GM12878 (cell line): ENCODE results near the gene MCTS1. TPM values are rescaled to one million over a fixed set of nuclear protein-coding genes. Genes with fewer than 3 reads are reported as not detected.
A peak's percentile ranks its signal among the peaks of the same experiment; 100 is the strongest.

Experiments used
- CBFB ChIP-seq: IDR thresholded peaks from 2 replicates; pipeline ENCODE4 v1.6.1; 2016; ENCODE audit warnings: antibody characterized with exemption, low read depth
- E2F8 ChIP-seq: fragments of 450-650 bp; IDR thresholded peaks from 2 replicates; pipeline ENCODE4 v1.6.1; 2018; ENCODE audit warnings: mild to moderate bottlenecking, low read depth, moderate library complexity; ENCODE audit not compliant: partially characterized antibody
- ESRRA ChIP-seq: IDR thresholded peaks from 2 replicates; pipeline ENCODE4 v1.6.1; 2012; ENCODE audit warnings: mild to moderate bottlenecking, low read length, improper control_type of control experiment
- EZH2 ChIP-seq: IDR thresholded peaks from 2 replicates; pipeline ENCODE4 v1.6.1; 2012; ENCODE audit warnings: low read depth, mild to moderate bottlenecking, control low read depth, inconsistent platforms, low read length, borderline replicate concordance; ENCODE audit not compliant: control insufficient read depth
- FOXM1 ChIP-seq: IDR thresholded peaks from 2 replicates; pipeline ENCODE4 v1.6.1; 2012; ENCODE audit warnings: low read depth, mild to moderate bottlenecking, inconsistent platforms, low read length, moderate library complexity
- NBN ChIP-seq: fragments of 450-650 bp; IDR thresholded peaks from 2 replicates; pipeline ENCODE4 v1.6.1; 2016
- NRF1 ChIP-seq: conservative IDR thresholded peaks from 2 replicates; pipeline ENCODE4 v1.6.1; 2011; ENCODE audit warnings: mild to moderate bottlenecking, low read depth, low read length, improper control_type of control experiment
- POLR2A ChIP-seq: IDR thresholded peaks from 2 replicates; pipeline ENCODE4 v1.6.1; 2011; ENCODE audit warnings: low read depth, mild to moderate bottlenecking, low read length
- POLR2AphosphoS5 ChIP-seq: IDR thresholded peaks from 2 replicates; pipeline ENCODE4 v1.6.1; 2011; ENCODE audit warnings: mild to moderate bottlenecking, low read length, inconsistent platforms
- RAD21 ChIP-seq: IDR thresholded peaks from 2 replicates; pipeline ENCODE4 v1.6.1; 2011; ENCODE audit warnings: mild to moderate bottlenecking, low read depth, low read length, moderate library complexity; ENCODE audit not compliant: insufficient read depth
- RBBP5 ChIP-seq: fragments of 200-600 bp; sonication (generic); conservative IDR thresholded peaks from 2 replicates; pipeline ENCODE4 v1.6.1; 2016
- STAT3 ChIP-seq: IDR thresholded peaks from 2 replicates; pipeline ENCODE4 v1.6.1; 2011; ENCODE audit warnings: low read depth, low read length, improper control_type of control experiment
- ZNF622 ChIP-seq: fragments of 450-650 bp; IDR thresholded peaks from 2 replicates; pipeline ENCODE4 v1.6.1; 2017; ENCODE audit warnings: mild to moderate bottlenecking, inconsistent platforms
- polyA plus RNA-seq, 11 experiments: library from polyadenylated mRNA; depleted of rRNA in 4 of 11; unstranded in 6 of 11; stranded (reverse) in 5 of 11; fragments of >200 nt; fragmentation: Nextera tagmentation in 4 of 11; fragmentation: Illumina TruSeq in 1 of 11; extraction: Ambion mirVana in 4 of 11; extraction: Trizol in 1 of 11; gene quantifications; 1 replicate in 1 of 11; 2 replicates in 10 of 11; pipeline versions ENCODE4 v1.2.1 to v1.2.3, GENCODE V29; 2011 to 2016; ENCODE audit warnings: inconsistent platforms in 2 of 11, missing spikeins in 2 of 11, low read depth in 1 of 11
- total RNA-seq, 4 experiments: library from RNA; depleted of rRNA in 3 of 4; stranded (reverse); fragments of >200 nt in 3 of 4; fragmentation: Illumina TruSeq in 1 of 4; extraction: Trizol in 1 of 4; gene quantifications; 2 replicates each; pipeline versions ENCODE4 v1.2.1 to v1.2.3, GENCODE V29; 2013 to 2021
- TF ChIP-seq, protein P1 (sequence below): fragments of 450-650 bp; IDR thresholded peaks from 2 replicates; pipeline ENCODE4 v1.6.1; 2017; ENCODE audit warnings: borderline replicate concordance
- TF ChIP-seq, protein P2 (sequence below): fragments of 450-650 bp; formaldehyde crosslinking; IDR thresholded peaks from 2 replicates; pipeline ENCODE4 v1.4.0; 2020; ENCODE audit warnings: mild to moderate bottlenecking, moderate library complexity

Gene MCTS1
- total and polyA plus RNA-seq, 10 of the 15 experiments (the other 5 are each of a cell fraction or from before 2014, with no cell fraction given), result 59.5 to 238 (median 115) TPM

DNA sequence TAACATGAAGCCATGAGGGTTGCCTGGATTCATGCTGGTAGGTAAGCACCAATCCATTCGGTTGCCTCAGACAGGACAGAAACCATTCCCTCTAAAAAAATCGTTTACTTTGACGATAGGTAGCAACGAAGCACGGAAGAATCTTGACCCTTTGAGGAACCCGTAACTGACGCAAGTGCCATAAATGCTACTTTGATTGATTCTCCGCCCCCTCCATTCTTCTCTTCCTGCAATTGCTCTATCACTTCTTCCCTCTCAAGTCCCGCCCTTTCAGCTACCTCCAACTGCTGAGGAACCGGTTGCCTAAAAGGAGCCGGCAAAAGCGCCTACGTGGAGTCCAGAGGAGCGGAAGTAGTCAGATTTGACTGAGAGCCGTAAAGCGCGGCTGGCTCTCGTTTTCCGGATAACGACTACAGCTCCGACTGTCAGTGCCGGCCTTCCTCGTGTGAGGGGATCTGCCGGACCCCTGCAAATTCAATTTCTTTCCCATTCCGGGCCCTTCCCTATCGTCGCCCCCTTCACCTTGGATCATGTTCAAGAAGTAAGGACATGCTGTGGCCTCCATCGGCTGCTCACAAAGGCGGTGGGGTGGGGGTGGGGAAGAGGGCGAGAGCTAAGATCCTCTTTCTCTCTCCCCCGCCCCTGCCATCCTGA, at the start of gene MCTS1 (continued):
- TF ChIP-seq E2F8, result peak; percentile 44
- peak; percentile 19; the same call in 1 of the 2 replicates for TF ChIP-seq CBFB
- 0 out of 2 replicates have a peak, but pooled peaks have one; percentile 43 for TF ChIP-seq NBN
- TF ChIP-seq, protein P1, sequence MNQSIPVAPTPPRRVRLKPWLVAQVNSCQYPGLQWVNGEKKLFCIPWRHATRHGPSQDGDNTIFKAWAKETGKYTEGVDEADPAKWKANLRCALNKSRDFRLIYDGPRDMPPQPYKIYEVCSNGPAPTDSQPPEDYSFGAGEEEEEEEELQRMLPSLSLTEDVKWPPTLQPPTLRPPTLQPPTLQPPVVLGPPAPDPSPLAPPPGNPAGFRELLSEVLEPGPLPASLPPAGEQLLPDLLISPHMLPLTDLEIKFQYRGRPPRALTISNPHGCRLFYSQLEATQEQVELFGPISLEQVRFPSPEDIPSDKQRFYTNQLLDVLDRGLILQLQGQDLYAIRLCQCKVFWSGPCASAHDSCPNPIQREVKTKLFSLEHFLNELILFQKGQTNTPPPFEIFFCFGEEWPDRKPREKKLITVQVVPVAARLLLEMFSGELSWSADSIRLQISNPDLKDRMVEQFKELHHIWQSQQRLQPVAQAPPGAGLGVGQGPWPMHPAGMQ, result no peak
- peak; percentile 65 for TF ChIP-seq POLR2A
- TF ChIP-seq, protein P2, sequence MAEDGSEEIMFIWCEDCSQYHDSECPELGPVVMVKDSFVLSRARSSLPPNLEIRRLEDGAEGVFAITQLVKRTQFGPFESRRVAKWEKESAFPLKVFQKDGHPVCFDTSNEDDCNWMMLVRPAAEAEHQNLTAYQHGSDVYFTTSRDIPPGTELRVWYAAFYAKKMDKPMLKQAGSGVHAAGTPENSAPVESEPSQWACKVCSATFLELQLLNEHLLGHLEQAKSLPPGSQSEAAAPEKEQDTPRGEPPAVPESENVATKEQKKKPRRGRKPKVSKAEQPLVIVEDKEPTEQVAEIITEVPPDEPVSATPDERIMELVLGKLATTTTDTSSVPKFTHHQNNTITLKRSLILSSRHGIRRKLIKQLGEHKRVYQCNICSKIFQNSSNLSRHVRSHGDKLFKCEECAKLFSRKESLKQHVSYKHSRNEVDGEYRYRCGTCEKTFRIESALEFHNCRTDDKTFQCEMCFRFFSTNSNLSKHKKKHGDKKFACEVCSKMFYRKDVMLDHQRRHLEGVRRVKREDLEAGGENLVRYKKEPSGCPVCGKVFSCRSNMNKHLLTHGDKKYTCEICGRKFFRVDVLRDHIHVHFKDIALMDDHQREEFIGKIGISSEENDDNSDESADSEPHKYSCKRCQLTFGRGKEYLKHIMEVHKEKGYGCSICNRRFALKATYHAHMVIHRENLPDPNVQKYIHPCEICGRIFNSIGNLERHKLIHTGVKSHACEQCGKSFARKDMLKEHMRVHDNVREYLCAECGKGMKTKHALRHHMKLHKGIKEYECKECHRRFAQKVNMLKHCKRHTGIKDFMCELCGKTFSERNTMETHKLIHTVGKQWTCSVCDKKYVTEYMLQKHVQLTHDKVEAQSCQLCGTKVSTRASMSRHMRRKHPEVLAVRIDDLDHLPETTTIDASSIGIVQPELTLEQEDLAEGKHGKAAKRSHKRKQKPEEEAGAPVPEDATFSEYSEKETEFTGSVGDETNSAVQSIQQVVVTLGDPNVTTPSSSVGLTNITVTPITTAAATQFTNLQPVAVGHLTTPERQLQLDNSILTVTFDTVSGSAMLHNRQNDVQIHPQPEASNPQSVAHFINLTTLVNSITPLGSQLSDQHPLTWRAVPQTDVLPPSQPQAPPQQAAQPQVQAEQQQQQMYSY (CRISPR knock-in tag), result no peak
- no peak for TF ChIP-seq RBBP5
- TF ChIP-seq STAT3, result no peak
- TF ChIP-seq RAD21, result no peak
- no peak for TF ChIP-seq ESRRA
- no peak for TF ChIP-seq FOXM1
- no peak for TF ChIP-seq NRF1
- no peak for TF ChIP-seq ZNF622
- TF ChIP-seq EZH2, result no peak
- peak; percentile 71 for TF ChIP-seq POLR2AphosphoS5
